OCI-LY7 (cell line): ENCODE results near the gene EEIG1.

Source experiments
- CTCF ChIP-seq: fragments of 200-600 bp; sonication (generic); conservative IDR thresholded peaks from 2 replicates; pipeline ENCODE4 v1.5.1; 2014; ENCODE audit warnings: mild to moderate bottlenecking, antibody characterized with exemption, low read length, moderate library complexity, mixed read lengths
- EZH2phosphoT487 ChIP-seq: fragments of 200-600 bp; sonication (generic); IDR thresholded peaks from 2 replicates; pipeline ENCODE4 v1.6.1; 2018; ENCODE audit warnings: low read depth, borderline replicate concordance, mild to moderate bottlenecking, mixed run types, antibody characterized with exemption, low read length, moderate library complexity, mixed read lengths

- TF ChIP-seq CTCF (peak; percentile 23; the same call in 1 of the 2 replicates), EZH2phosphoT487 (no peak)
Observed at GRCh38 chr9:127970401-127971313, 10.1 kb downstream of the EEIG1 start.
